HG02840 (cell line): Measurements from ENCODE around the gene CDK15.
"Not testable (repeated sequence)": the region's sequence is repeated elsewhere in the genome, so short reads cannot be mapped to it uniquely, and the experiment has no call there.

Experiments used
- ATAC-seq: cut with Tn5 transposase; IDR thresholded peaks from one replicate; pipeline ENCODE4 v1.9.1; 2021; ENCODE audit warnings: mild to moderate bottlenecking, moderate library complexity, moderate number of reproducible peaks; ENCODE audit not compliant: unreplicated experiment, low FRiP score

CDK15 gene

DNA sequence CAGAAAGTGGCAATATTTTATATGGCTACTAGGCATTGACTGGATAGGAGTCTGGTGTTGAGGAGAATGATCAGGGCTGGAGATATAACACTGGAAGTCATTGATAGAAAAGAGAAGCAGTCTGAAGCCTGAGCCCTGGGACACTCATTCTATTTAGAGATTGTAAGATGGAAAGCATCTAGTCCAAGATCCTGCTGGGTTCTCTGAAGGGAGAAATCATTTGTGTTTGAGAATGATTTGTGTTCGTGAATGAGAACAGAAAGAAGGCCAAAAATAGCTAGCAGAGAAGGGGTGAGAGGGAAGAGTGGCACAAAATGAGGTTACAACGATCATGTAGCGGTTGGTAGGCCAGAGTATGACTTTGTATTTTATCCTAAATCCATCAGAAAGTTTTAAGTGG, 18.0 kb upstream of the CDK15 start:
- ATAC-seq: no peak

DNA sequence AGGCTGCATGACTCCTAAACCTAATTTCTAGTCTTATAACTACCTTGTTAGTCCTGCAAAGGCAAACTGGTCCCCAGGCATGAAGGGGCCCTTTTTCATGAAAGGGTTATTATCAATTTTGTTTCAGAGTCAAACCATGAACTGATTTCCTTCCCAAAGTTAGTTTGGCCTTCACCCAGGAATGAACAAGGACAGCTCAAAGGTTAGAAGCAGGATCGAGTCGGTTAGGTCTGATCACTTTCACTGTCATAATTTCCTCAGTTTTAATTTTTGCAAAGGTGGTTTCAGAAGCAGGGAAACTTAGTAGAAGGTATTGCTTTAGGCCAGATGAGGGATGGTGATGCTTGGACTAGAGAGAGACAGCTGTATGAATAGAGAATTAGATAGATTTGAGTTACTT, 16.9 kb upstream of the CDK15 start:
- ATAC-seq: no peak

DNA sequence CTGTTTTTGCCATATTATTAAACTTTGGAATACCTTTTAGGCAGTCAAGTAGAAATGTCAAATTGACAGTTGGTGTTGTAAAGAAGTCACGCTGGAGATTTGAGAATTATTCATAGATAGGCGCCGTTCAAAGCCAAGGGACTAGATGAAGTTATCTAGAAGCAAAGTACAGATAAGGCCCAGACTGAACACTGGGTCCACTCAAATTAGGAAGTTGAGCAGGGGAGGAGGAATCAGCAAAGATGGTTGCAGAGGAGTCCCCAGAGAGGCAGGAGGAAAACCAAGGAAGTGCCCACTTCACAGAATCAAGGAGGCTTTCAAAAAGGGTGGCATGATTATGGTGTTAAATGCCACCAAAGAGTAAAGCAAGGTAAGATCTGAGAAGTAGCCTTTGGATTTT, 16.0 kb upstream of the CDK15 start:
- ATAC-seq: no peak

DNA sequence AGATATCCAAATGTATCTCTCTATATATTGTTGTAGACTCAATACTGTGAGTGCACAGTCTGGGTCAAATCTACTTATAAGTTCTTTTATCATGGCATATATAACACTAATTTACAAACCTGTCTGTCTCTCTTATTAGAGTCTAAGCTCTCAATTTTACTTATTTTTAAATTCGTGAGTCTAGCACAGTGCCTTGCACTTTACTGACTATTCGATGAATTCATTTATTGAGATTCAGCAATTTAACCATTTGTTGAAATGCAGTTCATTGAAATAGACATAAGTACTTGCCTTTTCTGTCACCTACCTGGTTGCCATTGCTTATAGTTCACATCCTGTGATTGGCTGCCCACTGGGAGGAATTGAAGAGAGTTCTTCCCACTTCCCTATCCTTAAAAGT, 15.3 kb upstream of the CDK15 start:
- no peak for ATAC-seq

DNA sequence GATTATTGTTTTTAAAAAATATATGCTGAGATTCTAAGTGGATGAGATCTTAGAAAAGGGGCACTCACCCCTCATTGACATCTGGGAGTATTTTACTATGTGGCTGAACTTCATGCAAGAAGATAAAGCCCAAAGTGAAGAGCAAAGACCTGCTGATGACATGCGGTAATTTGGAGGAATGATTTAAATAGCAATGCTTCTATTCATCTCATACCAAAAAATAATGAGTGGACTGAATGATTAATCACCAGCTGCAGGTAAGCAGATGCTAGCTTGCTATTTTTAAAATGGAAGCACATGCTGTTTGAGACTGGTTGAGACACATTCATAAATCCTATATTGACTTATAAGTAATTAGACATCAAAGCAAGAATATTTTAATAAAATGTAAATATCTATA, 12.7 kb upstream of the CDK15 start:
- ATAC-seq: no peak

DNA sequence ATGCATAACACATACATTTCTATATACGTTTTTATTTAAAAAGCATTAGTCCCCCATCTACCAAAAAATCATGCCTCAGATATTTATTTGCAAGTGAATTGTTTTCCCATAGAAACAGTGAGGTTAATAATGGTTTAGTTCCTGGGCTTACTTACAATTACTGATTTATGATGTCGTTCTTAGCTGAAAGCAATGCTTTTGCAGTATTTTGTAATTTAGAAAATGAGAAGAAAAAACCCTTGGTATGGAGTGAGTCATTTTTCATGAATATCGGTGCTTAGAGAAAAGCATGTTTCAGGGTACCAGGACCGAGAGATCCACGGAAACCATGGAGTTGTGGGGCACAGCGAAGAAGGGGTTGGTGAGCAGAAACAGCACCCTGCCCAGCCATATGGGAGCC, 12.0 kb upstream of the CDK15 start:
- no peak for ATAC-seq

DNA sequence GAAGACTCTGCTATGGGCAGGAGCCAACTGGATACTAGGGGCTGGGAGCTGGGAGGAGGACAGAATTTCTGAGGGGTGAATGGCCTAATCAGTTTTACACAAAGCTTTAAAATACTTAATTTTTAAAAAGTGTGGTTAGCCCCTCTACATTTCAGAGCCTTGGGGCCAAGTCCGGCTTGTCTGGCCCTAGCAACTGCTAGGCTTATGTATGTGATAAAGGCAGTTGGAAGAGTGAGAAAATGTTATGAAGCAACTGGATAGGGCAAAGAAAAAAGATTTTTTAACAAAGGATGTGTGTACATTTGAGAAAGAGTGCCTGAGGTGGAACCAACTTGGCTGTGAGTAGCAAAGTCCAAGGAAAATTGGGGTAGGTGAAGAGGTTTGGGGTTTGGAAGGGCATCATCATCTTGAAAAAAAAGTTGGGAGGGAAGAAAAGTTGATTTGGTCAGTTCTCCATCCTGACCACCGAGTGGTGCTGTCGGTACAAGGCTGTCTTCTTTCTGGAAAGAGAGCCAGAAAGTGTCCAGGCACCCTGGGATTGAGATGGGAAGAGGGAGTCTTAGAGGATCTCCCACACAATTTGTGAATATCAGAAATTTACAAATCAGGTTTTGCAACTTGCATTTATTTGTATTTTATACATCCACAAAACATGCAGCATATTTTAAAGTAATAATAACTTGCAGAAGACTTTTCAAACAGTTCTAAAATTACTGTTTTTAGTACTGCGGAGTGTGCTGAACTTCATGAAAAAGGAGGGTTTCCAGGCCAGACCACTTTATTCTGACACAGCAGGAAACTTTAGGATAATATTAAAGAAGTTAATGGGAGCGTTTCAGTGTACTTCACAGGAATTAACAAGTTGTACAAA, 10.5 kb upstream of the CDK15 start:
- ATAC-seq: no peak

DNA sequence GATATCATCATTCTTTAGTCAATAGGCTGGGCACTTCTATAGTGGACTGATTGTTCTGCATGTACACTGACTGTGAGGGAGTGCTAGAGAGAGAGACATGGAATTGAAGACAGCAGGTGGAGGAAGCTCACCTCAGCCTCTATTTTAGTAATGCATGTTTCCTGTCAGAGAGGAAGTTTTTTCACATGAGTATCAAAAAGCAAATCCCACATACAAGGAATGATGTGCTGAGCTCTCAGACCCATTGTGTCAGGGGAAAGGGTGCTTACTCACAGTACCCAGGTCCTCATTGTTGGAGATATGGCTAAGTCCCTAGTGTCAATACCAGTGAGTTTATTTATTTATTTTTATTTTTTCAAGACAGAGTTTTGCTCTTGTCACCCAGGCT, 9.9 kb upstream of the CDK15 start:
- ATAC-seq: no peak

DNA sequence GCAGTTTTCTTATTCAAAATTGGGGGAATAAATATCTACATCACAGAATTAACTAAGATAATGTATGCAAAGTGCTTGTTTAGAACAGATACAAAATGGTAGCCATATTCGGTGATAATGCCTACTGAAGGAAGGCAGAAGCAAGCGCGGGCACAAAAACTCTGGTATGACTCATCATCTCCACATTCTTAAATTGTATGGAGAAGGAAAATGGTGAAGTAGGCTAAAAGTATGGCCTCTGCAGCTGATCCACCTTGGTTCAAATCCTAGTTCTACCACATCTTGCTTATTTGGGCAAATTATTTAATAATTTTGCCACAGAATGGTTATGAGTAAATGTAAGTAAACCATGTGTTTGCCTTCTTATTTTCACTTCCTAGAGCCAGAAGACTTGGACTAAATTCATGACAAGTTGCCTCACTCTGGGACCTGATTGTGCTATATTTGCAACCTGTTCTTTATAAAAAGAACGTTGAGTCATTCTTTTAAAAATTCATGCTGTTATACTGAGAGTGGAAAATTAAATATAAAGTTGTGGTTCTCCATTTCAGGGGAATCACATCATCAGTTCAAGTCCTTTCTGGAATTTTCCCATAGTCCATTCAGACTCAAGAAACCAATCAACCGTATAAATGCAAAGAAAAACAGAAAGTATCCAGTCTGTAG, 9.0 kb upstream of the CDK15 start:
- ATAC-seq: no peak

DNA sequence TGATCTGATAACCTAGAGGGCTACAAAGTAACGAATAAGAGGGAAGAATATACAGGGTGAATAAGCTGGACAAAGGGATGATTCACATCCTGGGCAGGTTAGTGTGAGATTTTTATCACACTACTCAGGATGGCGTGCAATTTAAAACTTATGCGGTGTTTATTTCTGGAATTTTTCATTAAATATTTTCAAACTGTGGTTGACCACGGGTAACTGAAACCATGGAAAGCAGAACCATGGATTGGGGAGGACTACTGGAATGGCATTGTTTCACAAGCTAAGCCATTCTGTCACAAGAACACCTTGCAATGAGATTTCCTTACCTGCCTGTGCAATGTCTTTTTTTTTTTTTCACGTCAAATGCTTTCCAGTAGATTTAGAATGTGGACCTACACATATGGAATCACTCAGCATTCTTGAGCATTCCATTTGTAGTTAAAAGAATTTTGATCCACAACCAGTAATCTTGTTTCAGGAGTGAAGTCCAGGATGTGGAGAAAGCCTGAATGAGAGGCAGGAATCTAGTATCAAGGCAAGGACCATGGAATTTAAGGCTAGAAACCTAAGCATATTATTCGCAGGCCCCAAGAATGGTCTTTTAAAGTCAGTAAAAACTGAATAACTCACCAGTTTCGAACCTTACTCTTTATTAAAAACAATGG, 8.0 kb upstream of the CDK15 start:
- no peak for ATAC-seq

DNA sequence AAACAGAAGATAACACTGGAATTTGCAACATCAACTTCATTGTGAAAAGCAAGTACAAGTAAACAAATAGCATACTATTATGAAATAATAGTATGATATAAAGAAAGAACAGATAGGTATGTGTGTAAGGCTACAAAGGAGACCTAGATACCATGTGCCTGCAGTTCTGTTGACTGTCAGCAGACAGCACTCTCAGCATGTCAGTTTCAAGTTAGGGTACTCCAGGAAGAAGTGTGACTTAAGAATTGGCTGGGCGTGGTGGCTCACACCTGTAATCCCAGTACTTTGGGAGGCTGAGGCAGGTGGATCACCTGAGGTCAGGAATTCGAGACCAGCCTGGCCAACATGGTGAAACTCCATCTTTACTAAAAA, 7.4 kb upstream of the CDK15 start:
- ATAC-seq: not testable (repeated sequence)

DNA sequence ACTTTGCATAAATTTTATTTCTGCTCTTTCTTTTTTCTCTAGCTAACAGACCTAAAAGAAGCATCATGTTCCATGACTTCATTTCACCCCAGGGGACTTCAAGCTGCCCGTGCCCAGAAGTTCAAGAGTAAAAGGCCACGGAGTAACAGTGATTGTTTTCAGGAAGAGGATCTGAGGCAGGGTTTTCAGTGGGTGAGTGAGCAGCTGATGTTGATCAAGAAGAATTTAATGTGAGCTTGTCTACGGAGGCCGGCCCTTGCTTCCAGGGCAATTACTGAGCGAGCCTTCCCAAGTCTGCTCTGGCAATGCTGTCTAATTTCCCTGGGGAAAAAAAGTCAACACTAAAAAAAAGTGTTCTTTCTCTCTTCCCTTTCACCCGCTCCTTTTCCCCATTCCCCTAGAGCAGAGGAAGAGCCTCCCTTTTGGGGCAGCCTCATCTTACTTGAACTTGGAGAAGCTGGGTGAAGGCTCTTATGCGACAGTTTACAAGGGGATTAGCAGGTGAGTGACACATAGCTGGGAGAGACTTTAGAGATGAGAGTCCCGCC, 1.2 kb downstream of the CDK15 start:
- no peak for ATAC-seq

DNA sequence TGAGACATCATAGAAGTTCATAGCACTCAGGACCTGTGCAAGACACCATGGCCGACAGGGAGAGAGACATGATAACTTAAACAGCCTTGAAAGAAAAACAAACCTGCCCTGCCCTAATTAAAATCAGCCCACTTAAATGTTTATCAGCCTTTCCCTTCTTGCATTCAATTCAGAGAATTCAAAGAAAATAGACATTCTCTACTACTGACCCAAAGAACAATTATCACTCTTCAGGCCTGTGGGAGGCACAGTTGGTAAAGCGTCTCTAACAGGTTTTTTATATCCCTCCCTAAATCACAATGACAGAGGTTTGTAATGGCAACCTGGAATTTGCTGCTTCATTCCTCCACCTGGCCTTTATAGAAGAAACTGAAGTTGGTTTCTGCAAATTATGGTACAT, 1.7 kb downstream of the CDK15 start:
- no peak for ATAC-seq

DNA sequence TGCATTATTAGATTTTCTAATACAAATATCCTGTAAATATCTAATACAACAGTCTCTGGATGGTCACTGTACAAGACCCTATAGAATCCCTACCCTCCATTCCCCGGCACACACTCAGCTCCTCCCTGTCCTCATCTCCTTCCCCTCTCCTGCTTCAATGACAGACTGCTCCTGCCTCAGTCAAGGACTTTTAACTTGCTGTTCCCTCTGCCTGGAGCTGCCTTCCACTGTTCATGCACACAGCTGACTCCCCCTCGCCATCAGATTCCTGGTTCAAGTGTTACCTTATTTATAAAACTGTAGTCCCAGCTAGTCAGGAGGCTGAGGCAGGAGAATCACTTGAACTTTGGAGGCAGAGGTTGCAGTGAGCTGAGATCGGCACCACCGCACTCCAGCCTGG, 3.3 kb downstream of the CDK15 start:
- no peak for ATAC-seq

DNA sequence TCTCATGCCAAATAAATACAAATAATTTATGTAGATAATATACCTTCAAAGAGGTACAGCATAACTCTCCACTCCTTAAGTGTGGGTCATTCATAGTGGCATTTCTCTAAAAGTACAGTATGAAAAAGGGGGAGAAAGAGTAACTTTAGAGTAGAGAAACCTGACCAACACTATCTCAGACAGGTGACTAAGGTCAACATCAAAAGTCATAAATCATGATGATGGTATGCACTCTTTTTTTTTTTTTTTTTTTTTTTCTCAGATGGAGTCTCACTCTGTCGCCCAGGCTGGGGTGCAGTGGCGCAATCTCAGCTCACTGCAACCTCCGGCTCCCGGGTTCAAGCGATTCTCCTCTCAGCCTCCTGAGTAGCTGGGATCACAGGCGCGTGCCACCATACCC, 4.3 kb downstream of the CDK15 start:
- ATAC-seq: not testable (repeated sequence)

DNA sequence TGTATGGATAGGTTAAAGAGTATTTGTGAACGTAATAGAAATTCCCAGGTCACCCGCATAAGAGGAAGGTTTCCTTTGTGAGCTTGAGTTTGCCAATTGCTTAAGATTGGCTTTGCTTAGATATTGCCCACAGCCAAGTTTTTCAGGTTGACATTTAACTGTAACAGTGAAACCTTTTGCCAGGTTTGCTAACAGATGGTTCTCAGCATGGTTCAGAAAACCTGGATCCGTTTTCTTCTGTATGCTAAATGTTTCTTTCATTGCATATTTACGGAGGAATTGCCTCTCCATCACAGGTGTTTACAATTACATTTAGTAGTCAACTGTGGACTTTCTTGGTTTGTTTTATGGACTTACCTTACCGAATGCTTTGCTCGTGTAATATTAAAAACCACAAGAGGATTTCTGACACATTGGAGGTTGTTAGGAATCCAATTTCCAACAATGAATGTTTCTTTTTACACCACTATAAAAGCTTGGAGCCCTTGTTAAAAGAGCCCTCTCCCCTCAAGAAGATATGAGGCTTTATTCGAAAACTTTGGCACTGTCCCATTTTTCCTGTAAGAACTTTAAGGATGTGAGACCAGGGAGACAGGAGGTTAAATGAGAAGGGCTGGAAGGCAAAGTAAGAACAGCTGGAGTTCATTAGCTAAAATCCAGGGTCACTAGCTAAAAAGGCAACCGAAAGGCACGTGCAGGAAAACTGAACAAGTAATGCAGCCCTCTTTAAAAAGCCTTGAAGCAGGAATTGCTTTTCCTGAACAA, 7.8 kb downstream of the CDK15 start:
- ATAC-seq: no peak

DNA sequence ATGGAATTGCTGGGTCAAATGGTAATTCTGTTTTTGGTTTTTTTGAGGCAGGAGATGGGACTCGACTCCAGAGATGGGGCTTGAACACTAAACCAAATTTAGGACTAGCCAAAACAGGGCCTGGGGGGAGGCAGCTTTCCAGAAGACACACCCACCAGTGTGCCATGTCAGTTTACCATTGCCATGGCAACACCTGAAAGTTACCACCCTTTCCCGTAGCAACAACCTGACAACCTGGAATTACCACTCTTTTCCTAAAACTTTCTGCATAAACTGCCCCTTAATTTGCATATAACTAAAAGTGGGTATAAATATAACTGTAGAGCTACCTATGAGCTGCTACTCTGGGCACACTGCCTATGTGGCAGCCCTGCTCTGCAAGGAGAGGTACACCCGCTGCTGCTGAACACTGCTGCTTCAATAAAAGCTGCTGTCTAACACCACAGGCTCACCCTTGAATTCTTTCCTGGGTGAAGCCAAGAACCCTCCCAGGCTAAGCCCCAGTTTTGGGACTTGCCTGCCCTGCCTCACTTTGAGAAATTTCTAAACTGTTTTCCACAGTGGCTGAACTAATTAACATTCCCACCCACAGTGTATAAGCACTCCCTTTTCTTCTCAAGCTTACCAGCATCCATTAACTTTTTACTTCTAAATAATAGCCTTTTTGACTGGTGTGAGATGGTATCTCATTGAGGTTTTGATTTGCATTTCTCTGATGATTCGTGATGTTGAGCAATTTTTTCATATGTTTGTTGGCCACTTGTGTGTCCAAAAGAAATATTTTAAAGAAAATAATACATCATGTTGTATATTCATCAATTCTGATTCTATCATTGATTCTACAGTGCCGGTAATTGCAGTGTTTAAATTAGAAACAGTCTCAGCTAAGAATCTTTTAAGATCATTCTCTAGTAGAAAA, 10.6 kb downstream of the CDK15 start:
- ATAC-seq: no peak

DNA sequence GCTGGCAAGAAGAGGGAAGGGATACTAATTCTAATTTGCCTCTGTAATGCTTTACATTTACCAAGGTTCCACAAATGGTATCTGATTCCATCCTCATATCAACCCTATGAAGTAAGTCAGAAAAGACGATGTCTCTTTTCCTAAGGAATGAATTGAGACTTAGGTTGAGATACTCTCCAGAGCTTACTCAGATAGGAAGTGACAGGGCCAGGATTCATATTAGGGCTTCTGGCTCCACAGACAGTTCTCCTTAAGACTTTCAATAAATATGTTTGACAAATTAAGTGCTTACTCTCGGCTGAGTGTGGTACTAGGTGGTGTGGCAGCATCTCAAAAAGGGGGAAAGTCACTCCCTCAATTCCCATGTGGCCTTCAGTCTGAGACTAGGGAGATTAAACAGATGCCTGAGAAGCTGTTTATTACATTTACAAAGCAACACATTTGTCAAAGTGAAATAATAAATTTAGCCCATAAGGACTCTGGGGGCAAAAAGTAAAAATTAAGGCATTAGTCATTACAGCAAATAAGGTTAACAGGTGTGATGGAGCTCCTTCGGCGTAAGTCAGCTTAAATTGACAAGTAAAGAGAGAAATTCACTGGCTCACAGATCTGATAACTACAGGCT, 14.2 kb downstream of the CDK15 start:
- no peak for ATAC-seq

DNA sequence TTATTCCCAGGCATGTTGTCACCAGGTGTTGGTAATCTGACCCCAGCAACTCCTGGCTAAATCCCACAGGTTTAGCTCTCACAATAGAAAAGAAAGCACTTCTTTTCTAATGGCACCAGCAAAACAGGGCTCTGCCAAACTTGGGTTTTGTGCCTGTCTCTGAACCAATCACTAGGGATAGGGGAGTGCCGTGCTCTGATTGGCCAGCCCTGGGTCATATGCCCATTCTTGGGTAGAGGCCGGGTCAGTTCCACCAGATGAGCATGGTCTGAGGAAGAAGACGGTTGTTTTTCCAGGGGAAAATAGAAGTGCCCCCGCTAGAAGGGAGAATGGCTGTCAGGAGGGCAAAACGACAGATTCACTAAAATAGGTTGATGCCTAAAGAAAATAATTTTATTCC, 14.7 kb downstream of the CDK15 start:
- ATAC-seq: no peak
